T-helper 22 cell (primary cell): ENCODE measurements around the gene TMEM217.
A peak's percentile ranks its signal among the peaks of the same experiment; 100 is the strongest.
"Not testable (repeated sequence)": the region's sequence is repeated elsewhere in the genome, so short reads cannot be mapped to it uniquely, and the experiment has no call there.

ENCODE experiments used
- DNase-seq: peaks from one replicate; pipeline ENCODE4 v3.0.0-alpha.2; 2020; ENCODE audit warnings: low read depth

The TMEM217 gene

GRCh38 chr6:37257634-37258404 is at the start of gene TMEM217, which contains the start of gene TBC1D22B:
Gene TMEM217 (minus strand): TSS chr6:37258144. CDS start chr6:37219030, 39,114 bp downstream.
Gene TBC1D22B (plus strand): TSS chr6:37257772. CDS start chr6:37257918, 146 bp downstream.
- peak; percentile 91 for DNase-seq

- DNase-seq = not testable (repeated sequence)
Measured at GRCh38 chr6:37307484-37307883, 49.5 kb upstream of the TMEM217 start.

- no peak for DNase-seq
Measured at GRCh38 chr6:37306624-37307222, 48.8 kb upstream of the TMEM217 start.

GRCh38 chr6:37305841-37306425 is 48.0 kb upstream of the TMEM217 start:
- no peak for DNase-seq

- no peak for DNase-seq
Measured at GRCh38 chr6:37304766-37305165, 46.8 kb upstream of the TMEM217 start.

GRCh38 chr6:37303891-37304503 is 46.1 kb upstream of the TMEM217 start:
- no peak for DNase-seq

- no peak for DNase-seq
Measured at GRCh38 chr6:37303091-37303660, 45.2 kb upstream of the TMEM217 start.

GRCh38 chr6:37302086-37302686 is 44.2 kb upstream of the TMEM217 start:
- DNase-seq = no peak

GRCh38 chr6:37299990-37300389 is 42.0 kb upstream of the TMEM217 start:
- no peak for DNase-seq

- DNase-seq = no peak
Measured at GRCh38 chr6:37298958-37299357, 41.0 kb upstream of the TMEM217 start.

- not testable (repeated sequence) for DNase-seq
Measured at GRCh38 chr6:37297637-37298036, 39.7 kb upstream of the TMEM217 start.

- no peak for DNase-seq
Measured at GRCh38 chr6:37293426-37293825, 35.5 kb upstream of the TMEM217 start.

- peak; percentile 9 for DNase-seq
Measured at GRCh38 chr6:37289931-37290330, 32.0 kb upstream of the TMEM217 start.

- no peak for DNase-seq
Measured at GRCh38 chr6:37288247-37288646, 30.3 kb upstream of the TMEM217 start.

GRCh38 chr6:37287519-37288157 is 29.7 kb upstream of the TMEM217 start:
- DNase-seq = no peak

GRCh38 chr6:37285861-37286311 is 27.9 kb upstream of the TMEM217 start:
- no peak for DNase-seq

GRCh38 chr6:37284781-37285180 is 26.8 kb upstream of the TMEM217 start:
- no peak for DNase-seq

GRCh38 chr6:37283671-37284151 is 25.8 kb upstream of the TMEM217 start:
- DNase-seq = no peak

GRCh38 chr6:37283268-37283667 is 25.3 kb upstream of the TMEM217 start:
- DNase-seq = no peak

- DNase-seq = no peak
Measured at GRCh38 chr6:37282371-37282770, 24.4 kb upstream of the TMEM217 start.
